ENCODE results near the gene KLHL17. TPM values are rescaled to one million over a fixed set of nuclear protein-coding genes. Genes with fewer than 3 reads are reported as not detected.
"Not testable (repeated sequence)": the region's sequence is repeated elsewhere in the genome, so short reads cannot be mapped to it uniquely, and the experiment has no call there.

KLHL17 gene
- total RNA-seq, 3 donors from 2014 or later (not counting 1 experiment from before 2014, with no cell fraction given), result 17.8 to 33.5 (median 22.4) TPM

DNA sequence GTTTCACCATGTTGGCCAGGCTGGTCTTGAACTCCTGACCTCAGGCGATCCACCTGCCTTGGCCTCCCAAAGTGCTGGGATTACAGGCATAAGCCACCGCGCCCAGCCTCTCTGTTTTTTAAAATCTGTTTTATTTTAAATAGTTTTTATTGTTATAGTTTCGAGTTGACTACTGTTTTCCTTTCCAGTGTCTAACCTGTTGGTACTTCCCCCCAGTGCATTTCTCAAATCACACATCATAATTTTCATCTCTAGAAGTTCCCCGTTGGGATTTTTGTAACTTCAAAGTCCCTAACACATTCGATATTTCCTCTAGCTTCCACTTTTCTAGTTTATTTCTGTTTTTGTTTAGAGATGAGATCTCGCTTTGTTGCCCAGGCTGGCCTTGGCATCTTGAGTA, 32.0 kb downstream of the KLHL17 start:
- Mint-ChIP-seq H3K4me1 (peaks cover 0 to 5% of the 10 kb centered on the region in 2 donors), H3K9me3 (no peaks in the 10 kb centered on the region), H3K36me3 (no peaks in the 10 kb centered on the region), H3K27me3 (ENCODE audit: low read depth in 2 of 2) (peaks cover 40 to 41% of the 10 kb centered on the region in 2 donors), H3K27ac (no peak overlapping the region), H3K4me3 (no peak overlapping the region)
- intact Hi-C loops (cut with micrococcal nuclease), result no loop called here
- Histone ChIP-seq H3K36me3 (ENCODE audit: control insufficient read depth, insufficient read depth, low read length) (no peaks in the 10 kb centered on the region), H3K4me1 (ENCODE audit: control insufficient read depth, insufficient read depth, low read length) (peaks cover 9% of the 10 kb centered on the region), H3K9me3 (ENCODE audit: control insufficient read depth, insufficient read depth, low read length) (no peaks in the 10 kb centered on the region), H3K27me3 (ENCODE audit: control insufficient read depth, insufficient read depth, low read length) (peaks cover 12% of the 10 kb centered on the region), H3K27ac (ENCODE audit: low read length) (no peak overlapping the region), H3K4me3 (ENCODE audit: low read length) (no peak overlapping the region)
- TF ChIP-seq, protein P1, sequence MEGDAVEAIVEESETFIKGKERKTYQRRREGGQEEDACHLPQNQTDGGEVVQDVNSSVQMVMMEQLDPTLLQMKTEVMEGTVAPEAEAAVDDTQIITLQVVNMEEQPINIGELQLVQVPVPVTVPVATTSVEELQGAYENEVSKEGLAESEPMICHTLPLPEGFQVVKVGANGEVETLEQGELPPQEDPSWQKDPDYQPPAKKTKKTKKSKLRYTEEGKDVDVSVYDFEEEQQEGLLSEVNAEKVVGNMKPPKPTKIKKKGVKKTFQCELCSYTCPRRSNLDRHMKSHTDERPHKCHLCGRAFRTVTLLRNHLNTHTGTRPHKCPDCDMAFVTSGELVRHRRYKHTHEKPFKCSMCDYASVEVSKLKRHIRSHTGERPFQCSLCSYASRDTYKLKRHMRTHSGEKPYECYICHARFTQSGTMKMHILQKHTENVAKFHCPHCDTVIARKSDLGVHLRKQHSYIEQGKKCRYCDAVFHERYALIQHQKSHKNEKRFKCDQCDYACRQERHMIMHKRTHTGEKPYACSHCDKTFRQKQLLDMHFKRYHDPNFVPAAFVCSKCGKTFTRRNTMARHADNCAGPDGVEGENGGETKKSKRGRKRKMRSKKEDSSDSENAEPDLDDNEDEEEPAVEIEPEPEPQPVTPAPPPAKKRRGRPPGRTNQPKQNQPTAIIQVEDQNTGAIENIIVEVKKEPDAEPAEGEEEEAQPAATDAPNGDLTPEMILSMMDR (IDR thresholded peaks at IDR 0.05), result no peak
- WGBS (ENCODE audit: insufficient coverage), result 60% methylated on average over 3 of the region's 7 CpGs
- DNase-seq, result no peak
- no peak for ATAC-seq

DNA sequence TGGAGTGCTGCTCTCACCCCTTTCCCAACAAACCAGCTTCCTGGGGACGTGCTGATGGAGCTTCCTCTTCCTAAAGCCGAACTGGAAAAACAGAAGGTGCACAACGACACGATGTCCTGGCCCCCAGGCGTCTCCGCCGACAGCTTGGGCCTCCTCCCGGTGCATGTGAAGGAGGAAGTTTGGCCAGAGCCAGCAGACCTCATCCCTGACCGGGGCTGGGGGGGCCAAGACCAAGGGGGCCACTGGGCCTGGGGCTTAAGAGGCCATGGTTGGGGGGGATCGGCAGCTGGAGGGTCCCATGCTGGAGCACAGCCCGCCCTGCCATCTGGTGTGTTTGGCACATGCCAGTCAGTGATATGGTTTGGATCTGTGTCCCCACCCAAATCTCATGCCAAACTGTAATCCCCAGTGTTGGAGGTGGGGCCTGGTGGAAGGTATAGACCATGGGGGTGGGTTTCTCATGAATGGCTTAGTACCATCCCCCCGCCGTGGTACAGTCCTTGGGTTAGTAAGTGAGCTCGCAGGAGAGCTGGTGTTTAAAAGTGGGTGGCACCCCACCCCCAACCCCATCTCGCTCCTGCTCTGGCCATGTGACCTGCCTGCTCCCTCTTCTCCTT, 33.1 kb downstream of the KLHL17 start:
- Histone ChIP-seq H3K4me3 (ENCODE audit: low read length) (no peak overlapping the region), H3K4me1 (ENCODE audit: control insufficient read depth, insufficient read depth, low read length) (peaks cover 12% of the 10 kb centered on the region), H3K9me3 (ENCODE audit: control insufficient read depth, insufficient read depth, low read length) (no peaks in the 10 kb centered on the region), H3K27me3 (ENCODE audit: control insufficient read depth, insufficient read depth, low read length) (peaks cover 23% of the 10 kb centered on the region), H3K36me3 (ENCODE audit: control insufficient read depth, insufficient read depth, low read length) (no peaks in the 10 kb centered on the region), H3K27ac (ENCODE audit: low read length) (no peak overlapping the region)
- WGBS (ENCODE audit: insufficient coverage), result 78% methylated on average over 15 of the region's 15 CpGs
- peaks cover 32 to 40% of the 10 kb centered on the region in 2 donors for H3K27me3 Mint-ChIP-seq (ENCODE audit: low read depth in 2 of 2)
- intact Hi-C loops (cut with micrococcal nuclease), result no loop called here
- TF ChIP-seq, protein P1 (IDR thresholded peaks at IDR 0.05), result no peak
- ATAC-seq, result no peak
- H3K27ac Mint-ChIP-seq, result no peak overlapping the region
- no peak overlapping the region for H3K4me3 Mint-ChIP-seq
- no peaks in the 10 kb centered on the region for H3K36me3 Mint-ChIP-seq
- H3K9me3 Mint-ChIP-seq, result no peaks in the 10 kb centered on the region
- no peak for DNase-seq
- peaks cover 0 to 5% of the 10 kb centered on the region in 2 donors for H3K4me1 Mint-ChIP-seq

DNA sequence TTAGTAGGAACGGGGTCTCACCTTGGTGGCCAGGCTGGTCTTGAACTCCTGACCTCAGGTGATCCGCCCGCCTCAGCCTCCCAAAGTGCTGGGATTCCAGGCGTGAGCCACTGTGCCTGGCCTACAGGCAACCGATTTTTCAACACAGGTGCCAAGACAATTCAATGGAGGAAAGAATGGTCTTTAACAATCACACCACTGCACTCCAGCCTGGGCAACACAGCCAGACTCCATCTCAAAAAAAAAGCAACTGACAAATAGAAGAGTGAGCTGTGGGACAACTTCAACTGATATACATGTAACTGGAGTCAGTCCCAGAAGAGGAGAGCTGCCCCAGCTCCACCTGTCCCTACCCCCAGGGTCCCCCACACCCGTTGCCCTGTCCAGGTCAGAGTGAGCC, 34.2 kb downstream of the KLHL17 start:
- H3K27ac ChIP-seq (ENCODE audit: low read length); H3K36me3 ChIP-seq (ENCODE audit: control insufficient read depth, insufficient read depth, low read length); intact Hi-C loops (cut with micrococcal nuclease); H3K4me3 ChIP-seq (ENCODE audit: low read length); DNase-seq; H3K4me1 Mint-ChIP-seq; H3K9me3 ChIP-seq (ENCODE audit: control insufficient read depth, insufficient read depth, low read length); H3K9me3 Mint-ChIP-seq; H3K4me3 Mint-ChIP-seq; ATAC-seq; H3K36me3 Mint-ChIP-seq; H3K27ac Mint-ChIP-seq: not testable (repeated sequence)
- WGBS (ENCODE audit: insufficient coverage), result 81% methylated on average over 6 of the region's 6 CpGs
- Histone ChIP-seq H3K27me3 (ENCODE audit: control insufficient read depth, insufficient read depth, low read length) (peaks cover 25% of the 10 kb centered on the region), H3K4me1 (ENCODE audit: control insufficient read depth, insufficient read depth, low read length) (peaks cover 20% of the 10 kb centered on the region)
- H3K27me3 Mint-ChIP-seq (ENCODE audit: low read depth in 2 of 2), result peaks cover 22 to 31% of the 10 kb centered on the region in 2 donors

DNA sequence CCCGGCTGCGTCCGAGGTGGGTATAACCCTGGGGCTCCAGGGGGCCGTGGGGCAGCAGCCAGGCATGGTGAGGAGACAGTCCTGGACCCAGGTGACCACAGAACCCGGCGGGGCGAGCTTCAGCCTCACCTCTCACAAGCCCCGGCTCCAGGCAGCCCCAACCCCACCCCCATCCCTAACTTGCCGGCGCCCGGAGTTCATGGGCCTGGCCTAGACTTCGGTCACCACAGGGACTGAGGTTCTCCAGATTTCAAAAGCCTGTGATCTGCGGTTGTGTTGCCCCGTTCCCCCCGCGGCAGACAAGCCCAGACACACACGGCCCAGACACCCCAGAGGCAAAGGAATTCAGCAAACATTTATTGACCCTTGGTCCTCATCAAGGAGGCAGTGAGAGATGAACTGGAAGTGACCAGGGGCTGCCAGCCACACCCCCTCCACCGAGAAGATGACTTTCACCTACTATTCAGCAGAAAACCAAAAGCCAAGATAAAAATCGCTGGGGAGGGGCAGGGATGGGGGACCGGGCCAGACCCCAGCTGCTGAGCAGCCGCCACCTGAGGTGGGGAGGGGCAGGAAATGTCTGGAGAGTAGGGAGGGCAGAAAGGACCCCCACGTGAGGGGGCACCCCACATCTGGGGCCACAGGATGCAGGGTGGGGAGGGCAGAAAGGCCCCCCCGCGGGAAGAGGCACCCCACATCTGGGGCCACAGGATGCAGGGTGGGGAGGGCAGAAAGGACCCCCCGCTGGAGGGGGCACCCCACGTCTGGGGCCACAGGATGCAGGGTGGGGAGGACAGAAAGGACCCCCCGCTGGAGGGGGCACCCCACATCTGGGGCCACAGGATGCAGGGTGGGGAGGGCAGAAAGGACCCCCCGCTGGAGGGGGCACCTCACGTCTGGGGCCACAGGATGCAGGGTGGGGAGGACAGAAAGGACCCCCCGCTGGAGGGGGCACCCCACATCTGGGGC, 35.6 kb downstream of the KLHL17 start:
- Mint-ChIP-seq H3K4me3 (peak overlapping the region; percentile 55), H3K9me3 (no peaks in the 10 kb centered on the region), H3K27ac (no peak overlapping the region), H3K27me3 (ENCODE audit: low read depth in 2 of 2) (peaks cover 16 to 29% of the 10 kb centered on the region in 2 donors), H3K4me1 (peaks cover 4 to 10% of the 10 kb centered on the region in 2 donors), H3K36me3 (no peaks in the 10 kb centered on the region)
- DNase-seq (peak in 1 of 2 donors; percentile 36), ATAC-seq (no peak)
- Histone ChIP-seq H3K9me3 (ENCODE audit: control insufficient read depth, insufficient read depth, low read length) (no peaks in the 10 kb centered on the region), H3K4me3 (ENCODE audit: low read length) (no peak overlapping the region), H3K27ac (ENCODE audit: low read length) (no peak overlapping the region), H3K4me1 (ENCODE audit: control insufficient read depth, insufficient read depth, low read length) (peaks cover 28% of the 10 kb centered on the region), H3K27me3 (ENCODE audit: control insufficient read depth, insufficient read depth, low read length) (peaks cover 32% of the 10 kb centered on the region), H3K36me3 (ENCODE audit: control insufficient read depth, insufficient read depth, low read length) (no peaks in the 10 kb centered on the region)
- TF ChIP-seq, protein P1 (IDR thresholded peaks at IDR 0.05), result no peak
- 25% methylated on average over 24 of the region's 30 CpGs for WGBS (ENCODE audit: insufficient coverage)
- intact Hi-C loops (cut with micrococcal nuclease), result no loop called here

All from natural killer cell (primary cell).